Uterus (tissue), 2 donors: ENCODE data around the gene ATP8B1.

ENCODE experiments used
- CTCF ChIP-seq, 4 experiments: fragments of 200-600 bp in 2 of 4; fragments of 450-650 bp in 2 of 4; sonication (generic) in 2 of 4; IDR thresholded peaks; one replicate each; pipeline ENCODE4 v1.5.1; 2016 to 2019; ENCODE audit warnings: antibody characterized with exemption in 4 of 4, mild to moderate bottlenecking in 2 of 4, moderate library complexity in 1 of 4
- POLR2A ChIP-seq, 2 donors: fragments of 450-650 bp; IDR thresholded peaks; one replicate each; pipeline ENCODE4 v1.6.1; 2016; ENCODE audit warnings: antibody characterized with exemption in 2 of 2, mild to moderate bottlenecking in 1 of 2, moderate library complexity in 1 of 2

- TF ChIP-seq POLR2A (IDR thresholded peaks at IDR 0.05) (no peak), CTCF (IDR thresholded peaks at IDR 0.05) (no peak)
Measured at GRCh38 chr18:57791911-57792310, 11.2 kb downstream of the ATP8B1 start.
